Smooth muscle cell (in vitro differentiated cells): Measurements from ENCODE around the gene HIPK4. TPM values are rescaled to one million over a fixed set of nuclear protein-coding genes. Genes with fewer than 3 reads are reported as not detected.

Experiments
- DNase-seq: peaks from one replicate; lab custom pipeline; 2025; ENCODE audit not compliant: unreplicated experiment; lab: John Stamatoyannopoulos, UW
- H2AFZ ChIP-seq: fragments of 200-600 bp; sonication (generic); 2 replicates; pipeline ENCODE4 v1.6.0; 2016; ENCODE audit warnings: antibody characterized with exemption, low read depth, mild to moderate bottlenecking
- H3F3A ChIP-seq: fragments of 200-600 bp; sonication (generic); 2 replicates; pipeline ENCODE4 v1.6.0; 2017; ENCODE audit warnings: antibody characterized with exemption, low read depth
- H3K27ac ChIP-seq: fragments of 200-600 bp; sonication (generic); 2 replicates; pipeline ENCODE4 v1.5.1; 2016; ENCODE audit warnings: low read depth, mild to moderate bottlenecking
- H3K27me3 ChIP-seq: fragments of 200-600 bp; sonication (generic); 2 replicates; pipeline ENCODE4 v1.6.1; 2016; ENCODE audit warnings: low read depth, mild to moderate bottlenecking
- H3K36me3 ChIP-seq: fragments of 200-600 bp; sonication (generic); 2 replicates; pipeline ENCODE4 v1.5.1; 2016; ENCODE audit warnings: low read depth
- H3K4me1 ChIP-seq: fragments of 200-600 bp; sonication (generic); 2 replicates; pipeline ENCODE4 v1.5.1; 2016; ENCODE audit warnings: low read depth
- H3K4me2 ChIP-seq: fragments of 200-600 bp; sonication (generic); 2 replicates; pipeline ENCODE4 v1.6.0; 2016; ENCODE audit warnings: mild to moderate bottlenecking
- H3K4me3 ChIP-seq: fragments of 200-600 bp; sonication (generic); 2 replicates; pipeline ENCODE4 v1.5.1; 2016; ENCODE audit warnings: mild to moderate bottlenecking
- H3K79me2 ChIP-seq: fragments of 200-600 bp; sonication (generic); 2 replicates; pipeline ENCODE4 v1.6.0; 2016; ENCODE audit warnings: low read depth, mild to moderate bottlenecking
- H3K9ac ChIP-seq: fragments of 200-600 bp; sonication (generic); 2 replicates; pipeline ENCODE4 v1.6.0; 2016; ENCODE audit warnings: low read depth
- H3K9me3 ChIP-seq: fragments of 200-600 bp; sonication (generic); replicated peaks from 2 replicates; pipeline ENCODE4 v1.5.1; 2016; ENCODE audit warnings: low read depth
- H4K20me1 ChIP-seq: fragments of 200-600 bp; sonication (generic); 2 replicates; pipeline ENCODE4 v1.6.0; 2016; ENCODE audit warnings: low read depth
- WGBS: methylation state at CpG from one replicate; pipeline ENCODE4 v1.1.7; 2016; ENCODE audit warnings: low lambda C conversion rate; 5-methylcytosine and 5-hydroxymethylcytosine counted together
- polyA plus RNA-seq: library from polyadenylated mRNA; unstranded; fragments of >200 nt; fragmentation: Nextera tagmentation; extraction: Ambion mirVana; gene quantifications from 2 replicates; pipeline ENCODE4 v1.2.1, GENCODE V29; 2016
- total RNA-seq: library from RNA; depleted of rRNA; stranded (reverse); fragments of >200 nt; gene quantifications from 2 replicates; pipeline ENCODE4 v1.2.3, GENCODE V29; 2014
- TF ChIP-seq, protein P1 (sequence below): fragments of 200-600 bp; sonication (generic); IDR thresholded peaks from 2 replicates; pipeline ENCODE4 v1.5.1; 2017; ENCODE audit warnings: borderline replicate concordance, mild to moderate bottlenecking, antibody characterized with exemption; ENCODE audit not compliant: insufficient read depth, poor library complexity, severe bottlenecking

HIPK4 gene
- total and polyA plus RNA-seq, 2 experiments from 2014 or later = 0.32 TPM; not detected in 1

DNA sequence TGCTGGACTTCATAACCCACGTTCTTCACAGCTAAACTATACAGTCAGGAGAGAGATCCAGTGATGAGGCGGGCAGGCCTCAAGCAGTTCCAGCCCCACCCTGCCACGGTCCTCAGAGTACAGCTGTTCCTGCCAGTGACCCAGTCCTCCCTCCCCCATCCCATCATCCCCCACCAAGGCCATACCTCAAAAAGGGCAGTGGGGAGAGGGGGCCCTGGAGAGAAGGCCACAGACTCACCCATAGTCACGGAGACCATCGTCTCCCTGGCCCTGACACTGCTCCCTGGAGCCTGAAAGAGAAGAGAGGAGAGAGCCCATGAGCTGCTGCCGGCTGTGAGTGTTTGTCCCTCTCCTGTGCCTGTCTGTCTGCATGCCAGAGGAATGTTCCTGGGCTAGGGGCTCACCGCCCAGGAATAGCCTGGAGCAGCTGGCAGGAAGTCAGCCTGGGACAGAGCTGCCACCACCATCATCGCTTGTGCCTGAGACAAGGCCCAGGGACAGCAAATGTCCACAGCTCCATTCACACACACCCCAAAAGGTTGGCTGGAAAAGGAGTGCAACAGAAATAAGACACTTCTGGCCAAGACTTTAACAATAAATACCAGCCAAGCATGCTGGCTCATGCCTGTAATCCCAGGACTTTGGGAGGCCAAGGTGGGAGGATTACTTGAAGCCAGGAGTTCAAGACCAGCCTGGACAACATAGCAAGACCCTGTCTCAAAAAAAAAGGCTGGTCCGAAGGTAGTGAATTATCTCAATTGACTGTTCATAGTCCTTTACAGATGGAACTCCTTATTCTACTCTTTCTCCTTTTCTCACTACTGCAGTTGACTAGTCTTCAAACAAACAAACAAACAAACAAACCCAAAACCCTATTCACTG lies 48.1 kb downstream of the HIPK4 start:
- no peak for DNase-seq
- H3K79me2 ChIP-seq = peaks cover 54% of the 10 kb centered on the region
- H3K4me3 ChIP-seq = no peak overlapping the region
- H3K4me2 ChIP-seq = no peak overlapping the region
- H3K36me3 ChIP-seq = peaks cover 6% of the 10 kb centered on the region
- TF ChIP-seq, protein P1, sequence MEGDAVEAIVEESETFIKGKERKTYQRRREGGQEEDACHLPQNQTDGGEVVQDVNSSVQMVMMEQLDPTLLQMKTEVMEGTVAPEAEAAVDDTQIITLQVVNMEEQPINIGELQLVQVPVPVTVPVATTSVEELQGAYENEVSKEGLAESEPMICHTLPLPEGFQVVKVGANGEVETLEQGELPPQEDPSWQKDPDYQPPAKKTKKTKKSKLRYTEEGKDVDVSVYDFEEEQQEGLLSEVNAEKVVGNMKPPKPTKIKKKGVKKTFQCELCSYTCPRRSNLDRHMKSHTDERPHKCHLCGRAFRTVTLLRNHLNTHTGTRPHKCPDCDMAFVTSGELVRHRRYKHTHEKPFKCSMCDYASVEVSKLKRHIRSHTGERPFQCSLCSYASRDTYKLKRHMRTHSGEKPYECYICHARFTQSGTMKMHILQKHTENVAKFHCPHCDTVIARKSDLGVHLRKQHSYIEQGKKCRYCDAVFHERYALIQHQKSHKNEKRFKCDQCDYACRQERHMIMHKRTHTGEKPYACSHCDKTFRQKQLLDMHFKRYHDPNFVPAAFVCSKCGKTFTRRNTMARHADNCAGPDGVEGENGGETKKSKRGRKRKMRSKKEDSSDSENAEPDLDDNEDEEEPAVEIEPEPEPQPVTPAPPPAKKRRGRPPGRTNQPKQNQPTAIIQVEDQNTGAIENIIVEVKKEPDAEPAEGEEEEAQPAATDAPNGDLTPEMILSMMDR = no peak
- 79% methylated on average over 9 of the region's 9 CpGs for WGBS
- peak overlapping the region; percentile 47 for H3K27ac ChIP-seq
- no peaks in the 10 kb centered on the region for H3K27me3 ChIP-seq
- no peaks in the 10 kb centered on the region for H3F3A ChIP-seq
- H3K9ac ChIP-seq = no peak overlapping the region
- peaks cover 13% of the 10 kb centered on the region for H4K20me1 ChIP-seq
- no peaks in the 10 kb centered on the region for H3K9me3 ChIP-seq
- H2AFZ ChIP-seq = no peak overlapping the region
- no peaks in the 10 kb centered on the region for H3K4me1 ChIP-seq

DNA sequence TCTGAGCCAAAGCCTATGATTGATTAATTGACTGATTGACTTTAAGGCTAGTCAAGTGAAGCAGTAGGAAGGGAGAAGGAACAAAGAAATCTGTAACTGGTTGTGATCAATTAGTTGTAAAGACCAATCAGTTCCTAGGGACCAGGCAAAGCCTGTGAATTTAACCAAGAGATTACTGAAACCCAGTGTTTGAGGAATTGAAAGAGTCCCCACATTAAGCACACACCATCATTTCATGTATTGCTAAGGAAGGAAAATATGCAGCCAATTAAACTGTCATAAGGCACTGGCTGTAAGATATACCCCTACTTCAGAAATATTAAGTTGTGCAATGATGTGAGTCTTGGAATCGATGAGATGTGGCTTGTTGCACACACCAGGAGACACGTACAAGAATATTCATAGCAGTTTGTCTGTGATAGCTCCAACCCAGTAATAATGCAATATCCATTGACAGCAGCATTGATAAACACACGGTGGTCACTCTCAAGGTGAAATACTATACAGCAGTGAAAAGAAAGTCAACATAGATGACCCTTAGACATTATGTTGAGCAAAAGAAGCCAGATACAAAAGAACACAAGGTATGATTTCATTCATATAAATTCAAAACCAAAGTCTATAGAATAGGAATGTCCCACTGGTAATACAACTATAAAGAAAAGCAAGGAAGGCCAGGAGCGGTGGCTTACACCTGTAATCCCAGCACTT lies 50.8 kb downstream of the HIPK4 start:
- no peaks in the 10 kb centered on the region for H3F3A ChIP-seq
- H3K79me2 ChIP-seq = peaks cover 37% of the 10 kb centered on the region
- no peaks in the 10 kb centered on the region for H3K4me1 ChIP-seq
- H3K4me3 ChIP-seq = no peak overlapping the region
- no peak for DNase-seq
- no peaks in the 10 kb centered on the region for H3K9me3 ChIP-seq
- H3K27me3 ChIP-seq = no peaks in the 10 kb centered on the region
- no peak overlapping the region for H3K9ac ChIP-seq
- no peak overlapping the region for H2AFZ ChIP-seq
- H3K36me3 ChIP-seq = peaks cover 6% of the 10 kb centered on the region
- TF ChIP-seq, protein P1 = no peak
- H4K20me1 ChIP-seq = peaks cover 21% of the 10 kb centered on the region
- H3K4me2 ChIP-seq = no peak overlapping the region
- WGBS = 96% methylated on average over 4 of the region's 4 CpGs
- H3K27ac ChIP-seq = no peak overlapping the region

DNA sequence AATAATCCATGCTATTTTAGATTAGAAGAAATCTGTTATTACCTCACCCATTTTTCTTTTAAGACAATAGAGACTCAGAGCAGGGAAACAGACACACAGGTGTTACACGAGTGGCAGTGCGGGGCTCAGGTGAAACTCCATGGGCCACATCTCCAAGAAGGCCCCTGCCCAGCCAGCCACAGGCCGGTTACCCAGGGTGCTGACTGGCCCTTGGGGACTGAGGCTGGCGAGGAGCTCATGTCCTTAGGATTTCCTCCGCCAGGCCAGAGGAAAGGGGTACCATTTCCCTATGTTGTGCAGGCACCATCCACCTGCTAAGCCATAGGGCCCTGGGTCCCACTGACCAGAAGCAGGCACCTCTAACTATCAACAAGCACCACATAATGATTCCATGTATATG lies 52.4 kb downstream of the HIPK4 start:
- Histone ChIP-seq H3K9ac (no peak overlapping the region), H3K9me3 (no peaks in the 10 kb centered on the region), H3K79me2 (peaks cover 25% of the 10 kb centered on the region), H3K27ac (no peak overlapping the region), H2AFZ (no peak overlapping the region), H4K20me1 (peaks cover 15% of the 10 kb centered on the region), H3K4me3 (no peak overlapping the region), H3K27me3 (no peaks in the 10 kb centered on the region), H3K4me2 (no peak overlapping the region), H3K36me3 (peaks cover 6% of the 10 kb centered on the region), H3K4me1 (no peaks in the 10 kb centered on the region), H3F3A (no peaks in the 10 kb centered on the region)
- TF ChIP-seq, protein P1 = no peak
- WGBS = over 99% methylated on average over 5 of the region's 5 CpGs
- DNase-seq = no peak
